GM12891 (cell line): ENCODE measurements around the gene NDEL1.

ENCODE experiments used
- PAX5 ChIP-seq: IDR thresholded peaks from 2 replicates; pipeline ENCODE4 v1.6.1; 2011; ENCODE audit warnings: low read length, moderate library complexity, mild to moderate bottlenecking; ENCODE audit not compliant: insufficient read depth, severe bottlenecking
- POLR2A ChIP-seq: IDR thresholded peaks from 2 replicates; pipeline ENCODE4 v1.6.1; 2011; ENCODE audit warnings: low read depth, low read length, control low read depth
- POLR2AphosphoS5 ChIP-seq: IDR thresholded peaks from 2 replicates; pipeline ENCODE4 v1.6.1; 2011; ENCODE audit warnings: low read depth, low read length, control low read depth
- POU2F2 ChIP-seq: IDR thresholded peaks from 2 replicates; pipeline ENCODE4 v1.6.1; 2011; ENCODE audit warnings: low read depth, mild to moderate bottlenecking, control low read depth, low read length, moderate library complexity
- SPI1 ChIP-seq: IDR thresholded peaks from 2 replicates; pipeline ENCODE4 v1.6.1; 2011; ENCODE audit warnings: low read depth, low read length, control low read depth
- TAF1 ChIP-seq: IDR thresholded peaks from 2 replicates; pipeline ENCODE4 v1.6.1; 2011; ENCODE audit warnings: low read depth, low read length, control low read depth

- TF ChIP-seq POLR2A, result no peak
- TF ChIP-seq POLR2AphosphoS5, result no peak
- TF ChIP-seq TAF1, result no peak
- no peak for TF ChIP-seq SPI1
- no peak for TF ChIP-seq PAX5
- no peak for TF ChIP-seq POU2F2
Observed at GRCh38 chr17:8397636-8398035, 38.0 kb upstream of the NDEL1 start, which contains the start of gene RNF222.
